Activated CD4-positive, CD25-positive, alpha-beta regulatory T cell treated with anti-CD3 and anti-CD28 coated beads, Interleukin-2, amount 50 U/mL, for 24 hours (primary cell): ENCODE data around the gene SPHK1.

Source experiments
- ATAC-seq, 2 donors: fragments of 150-1000 bp; cut with Tn5 transposase; one replicate each; pipeline ENCODE4 v1.10.0; 2021; ENCODE audit warnings: mild to moderate bottlenecking in 1 of 2, moderate library complexity in 1 of 2

SPHK1 gene

GRCh38 chr17:76363107-76363842 lies 21.1 kb upstream of the SPHK1 start:
- ATAC-seq = no peak

GRCh38 chr17:76365256-76365903 lies 19.0 kb upstream of the SPHK1 start:
- ATAC-seq = no peak

GRCh38 chr17:76366247-76366646 lies 18.2 kb upstream of the SPHK1 start:
- no peak for ATAC-seq

- ATAC-seq = no peak
Observed at GRCh38 chr17:76367642-76368041, 16.8 kb upstream of the SPHK1 start.

GRCh38 chr17:76368545-76368944 lies 15.9 kb upstream of the SPHK1 start:
- ATAC-seq = no peak

- no peak for ATAC-seq
Observed at GRCh38 chr17:76369379-76369778, 15.0 kb upstream of the SPHK1 start.

- no peak for ATAC-seq
Observed at GRCh38 chr17:76369804-76370203, 14.6 kb upstream of the SPHK1 start.

- no peak for ATAC-seq
Observed at GRCh38 chr17:76370261-76370993, 14.0 kb upstream of the SPHK1 start.

- peak in 1 of 2 donors; percentile 20 for ATAC-seq
Observed at GRCh38 chr17:76371656-76372628, 12.5 kb upstream of the SPHK1 start.

GRCh38 chr17:76376318-76377133 lies 7.9 kb upstream of the SPHK1 start:
- no peak for ATAC-seq

GRCh38 chr17:76378548-76379274 lies 5.7 kb upstream of the SPHK1 start:
- ATAC-seq = no peak

- no peak for ATAC-seq
Observed at GRCh38 chr17:76379275-76379641, 5.2 kb upstream of the SPHK1 start.

GRCh38 chr17:76379646-76380376 lies 4.6 kb upstream of the SPHK1 start:
- ATAC-seq = no peak

- no peak for ATAC-seq
Observed at GRCh38 chr17:76381633-76382350, 2.6 kb upstream of the SPHK1 start.

- no peak for ATAC-seq
Observed at GRCh38 chr17:76382351-76382802, 2.0 kb upstream of the SPHK1 start.

GRCh38 chr17:76382803-76383545 lies 1.4 kb upstream of the SPHK1 start:
- ATAC-seq = peak; percentile 68

- ATAC-seq = peak; percentile 28 to 34
Observed at GRCh38 chr17:76383546-76384221, 725 bp upstream of the SPHK1 start.
